HG03135 (cell line): Measurements from ENCODE around the gene SSB.
"Not testable (repeated sequence)": the region's sequence is repeated elsewhere in the genome, so short reads cannot be mapped to it uniquely, and the experiment has no call there.

ENCODE experiments used
- ATAC-seq: cut with Tn5 transposase; IDR thresholded peaks from one replicate; pipeline ENCODE4 v1.9.1; 2021; ENCODE audit warnings: mild to moderate bottlenecking, moderate library complexity; ENCODE audit not compliant: unreplicated experiment

SSB gene

DNA sequence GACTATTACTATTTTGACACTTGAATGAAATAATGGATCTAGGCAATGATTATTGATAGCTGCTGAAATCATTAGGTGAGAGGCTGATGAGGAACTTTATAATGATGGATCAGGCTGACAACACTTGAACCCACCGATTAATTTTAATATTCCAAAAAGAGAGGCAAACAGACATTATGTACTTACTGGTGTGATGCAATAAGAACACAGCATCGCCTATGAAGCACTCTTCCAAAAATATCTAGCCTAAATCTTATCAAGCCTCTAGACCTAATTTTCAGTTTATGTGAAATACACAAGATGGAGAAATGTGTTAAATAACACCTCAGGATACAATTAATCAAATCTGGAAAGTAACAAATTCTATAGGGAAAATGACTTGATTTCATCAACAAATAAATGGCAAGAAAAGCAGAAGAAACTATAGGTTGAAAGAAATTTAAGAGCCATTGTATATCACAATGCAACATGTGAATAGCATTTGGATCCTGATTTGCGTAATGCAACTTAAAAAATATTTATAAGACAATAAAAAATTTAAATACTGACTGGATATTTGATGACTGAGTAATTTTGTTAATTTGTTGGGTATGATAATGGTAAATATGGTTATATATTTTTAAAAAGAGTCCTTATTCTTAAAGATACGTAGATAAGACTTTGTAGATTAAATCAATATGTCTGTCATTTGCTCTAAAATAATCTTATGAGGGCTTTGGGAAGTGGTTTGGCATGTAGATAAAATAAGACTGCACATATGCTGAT, 17.2 kb upstream of the SSB start:
- ATAC-seq = no peak

GRCh38 chr2:169782513-169782912, 16.2 kb upstream of the SSB start:
- no peak for ATAC-seq

DNA sequence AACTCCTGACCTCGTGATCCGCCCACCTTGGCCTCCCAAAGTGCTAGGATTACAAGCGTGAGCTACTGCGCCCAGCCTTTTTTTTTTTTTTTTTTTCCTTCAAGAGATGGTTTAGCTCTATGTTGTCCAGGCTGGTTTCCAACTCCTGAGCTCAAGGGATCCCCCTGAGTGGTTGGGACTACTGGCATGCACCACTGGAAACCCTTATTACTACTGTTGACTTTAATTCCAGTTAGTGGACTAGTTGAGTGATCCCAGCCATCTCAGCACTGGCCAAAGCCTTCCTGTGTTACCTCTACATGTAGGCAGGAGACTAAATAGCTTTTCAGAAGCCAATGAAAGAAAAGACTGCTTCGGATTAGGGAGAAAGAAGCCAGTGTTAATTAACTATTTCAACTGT, 8.1 kb upstream of the SSB start:
- no peak for ATAC-seq

- no peak for ATAC-seq
Measured at GRCh38 chr2:169795181-169795580, 3.5 kb upstream of the SSB start.

DNA sequence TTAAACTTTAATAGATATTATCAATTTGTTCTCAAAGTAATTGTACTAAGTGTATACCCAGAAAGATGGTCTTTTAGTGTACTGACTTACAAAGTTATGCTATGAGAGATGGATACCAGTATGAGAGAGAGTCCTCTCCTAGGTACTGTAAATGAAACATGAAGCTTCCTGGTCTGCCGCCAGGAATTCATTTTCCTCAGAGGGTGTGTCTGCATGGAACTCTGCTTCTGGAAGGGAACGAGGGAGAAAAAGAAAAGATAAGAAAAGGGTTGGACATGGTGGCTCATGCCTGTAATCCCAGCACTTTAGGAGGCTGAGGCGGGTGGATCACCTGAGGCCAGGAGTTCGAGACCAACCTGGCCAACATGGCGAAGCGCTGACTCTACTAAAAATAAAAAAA, 2.2 kb upstream of the SSB start:
- ATAC-seq = no peak

- ATAC-seq = no peak
Measured at GRCh38 chr2:169797601-169798000, 1.1 kb upstream of the SSB start.

DNA sequence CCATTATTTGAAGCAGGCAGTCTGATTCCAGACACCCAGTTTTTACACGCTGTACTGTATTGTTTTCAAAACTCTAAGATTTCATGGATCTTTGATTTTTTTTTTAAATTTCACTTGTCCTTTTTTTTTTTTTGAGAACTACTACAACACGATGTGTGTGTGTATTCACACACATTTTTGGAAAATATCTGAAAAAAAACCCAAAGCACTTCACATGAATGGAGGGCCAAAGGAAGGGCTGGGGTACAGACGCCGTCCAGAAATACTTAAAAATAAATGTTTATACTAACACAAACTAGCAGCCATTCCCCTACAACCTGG, 314 bp upstream of the SSB start:
- no peak for ATAC-seq

DNA sequence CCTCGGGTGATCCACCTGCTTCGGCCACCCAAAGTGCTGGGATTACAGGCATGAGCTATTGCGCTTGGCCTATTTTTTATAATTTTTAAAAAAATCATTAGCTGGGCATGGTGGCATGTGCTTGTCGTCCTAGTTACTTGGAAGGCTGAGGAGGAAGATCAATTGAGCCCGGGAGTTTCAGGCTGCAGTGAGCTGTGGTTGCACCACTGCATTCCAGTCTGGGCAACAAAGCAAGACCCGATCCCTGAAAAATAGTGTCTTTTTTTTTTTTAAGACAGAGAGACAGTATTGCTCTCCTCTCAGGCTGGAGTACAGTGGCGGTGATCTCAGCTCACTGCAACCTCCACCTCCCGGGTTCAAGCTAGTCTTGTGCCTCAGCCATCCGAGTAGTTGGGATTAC, 4.8 kb downstream of the SSB start:
- ATAC-seq = no peak

GRCh38 chr2:169806586-169806985, 7.9 kb downstream of the SSB start:
- ATAC-seq = no peak

- ATAC-seq = no peak
Measured at GRCh38 chr2:169808221-169808620, 9.6 kb downstream of the SSB start.

- ATAC-seq = no peak
Measured at GRCh38 chr2:169815849-169816248, 17.2 kb downstream of the SSB start.

DNA sequence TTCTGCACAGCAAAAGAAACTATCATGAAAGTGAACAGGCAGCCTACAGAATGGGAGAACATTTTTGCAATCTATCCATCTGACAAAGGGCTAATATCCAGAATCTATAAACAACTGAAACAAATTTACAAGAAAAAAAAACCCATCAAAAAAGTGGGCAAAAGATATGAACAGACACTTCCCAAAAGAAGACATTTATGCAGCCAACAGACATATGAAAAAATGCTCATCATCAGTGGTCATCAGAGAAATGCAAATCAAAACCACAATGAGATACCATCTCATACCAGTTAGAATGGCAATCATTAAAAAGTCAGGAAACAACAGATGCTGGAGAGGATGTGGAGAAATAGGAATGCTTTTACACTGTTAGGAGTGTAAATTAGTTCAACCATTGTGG, 18.3 kb downstream of the SSB start:
- ATAC-seq = not testable (repeated sequence)

GRCh38 chr2:169817369-169817768, 18.7 kb downstream of the SSB start:
- not testable (repeated sequence) for ATAC-seq

DNA sequence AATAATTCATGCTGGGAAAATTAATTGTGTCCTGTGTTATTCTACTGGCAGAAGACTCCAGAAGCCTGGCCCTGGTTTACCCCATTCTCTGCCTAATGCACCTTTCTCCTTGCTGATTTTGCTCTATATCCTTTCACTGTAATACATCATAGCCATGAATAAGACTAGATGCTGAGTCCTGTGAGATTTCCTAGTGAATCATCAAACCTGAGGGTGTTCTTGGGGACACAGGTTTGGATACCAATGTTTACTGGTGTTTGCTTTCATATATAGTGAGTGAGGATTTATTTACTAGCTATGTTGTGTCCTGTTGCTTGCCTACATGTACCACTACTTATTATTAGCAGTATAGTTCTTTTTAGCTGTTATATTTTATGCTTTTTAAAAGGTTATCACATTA, 19.6 kb downstream of the SSB start:
- no peak for ATAC-seq

GRCh38 chr2:169819106-169819505, 20.4 kb downstream of the SSB start:
- ATAC-seq = no peak

DNA sequence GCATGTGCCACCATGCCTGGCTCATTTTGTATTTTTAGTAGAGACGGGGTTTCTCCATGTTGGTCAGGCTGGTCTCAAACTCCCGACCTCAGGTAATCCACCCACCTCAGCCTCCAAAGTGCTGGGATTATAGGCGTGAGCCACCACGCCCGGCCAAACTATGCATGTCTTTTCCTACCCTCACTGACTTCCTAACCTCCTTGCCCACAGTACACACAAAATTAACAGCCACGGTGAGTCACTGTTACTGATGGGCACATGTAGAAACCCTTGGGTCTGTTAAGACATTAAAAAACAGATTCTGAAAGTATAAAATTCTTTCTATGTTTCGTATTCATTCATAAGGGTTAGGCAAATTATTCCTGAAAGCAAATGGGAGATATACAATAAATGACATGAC, 21.4 kb downstream of the SSB start:
- not testable (repeated sequence) for ATAC-seq

- ATAC-seq = no peak
Measured at GRCh38 chr2:169822036-169822435, 23.4 kb downstream of the SSB start.

- ATAC-seq = no peak
Measured at GRCh38 chr2:169822785-169823392, 24.2 kb downstream of the SSB start.

- peak; percentile 1 for ATAC-seq
Measured at GRCh38 chr2:169823996-169824372, 25.3 kb downstream of the SSB start.

DNA sequence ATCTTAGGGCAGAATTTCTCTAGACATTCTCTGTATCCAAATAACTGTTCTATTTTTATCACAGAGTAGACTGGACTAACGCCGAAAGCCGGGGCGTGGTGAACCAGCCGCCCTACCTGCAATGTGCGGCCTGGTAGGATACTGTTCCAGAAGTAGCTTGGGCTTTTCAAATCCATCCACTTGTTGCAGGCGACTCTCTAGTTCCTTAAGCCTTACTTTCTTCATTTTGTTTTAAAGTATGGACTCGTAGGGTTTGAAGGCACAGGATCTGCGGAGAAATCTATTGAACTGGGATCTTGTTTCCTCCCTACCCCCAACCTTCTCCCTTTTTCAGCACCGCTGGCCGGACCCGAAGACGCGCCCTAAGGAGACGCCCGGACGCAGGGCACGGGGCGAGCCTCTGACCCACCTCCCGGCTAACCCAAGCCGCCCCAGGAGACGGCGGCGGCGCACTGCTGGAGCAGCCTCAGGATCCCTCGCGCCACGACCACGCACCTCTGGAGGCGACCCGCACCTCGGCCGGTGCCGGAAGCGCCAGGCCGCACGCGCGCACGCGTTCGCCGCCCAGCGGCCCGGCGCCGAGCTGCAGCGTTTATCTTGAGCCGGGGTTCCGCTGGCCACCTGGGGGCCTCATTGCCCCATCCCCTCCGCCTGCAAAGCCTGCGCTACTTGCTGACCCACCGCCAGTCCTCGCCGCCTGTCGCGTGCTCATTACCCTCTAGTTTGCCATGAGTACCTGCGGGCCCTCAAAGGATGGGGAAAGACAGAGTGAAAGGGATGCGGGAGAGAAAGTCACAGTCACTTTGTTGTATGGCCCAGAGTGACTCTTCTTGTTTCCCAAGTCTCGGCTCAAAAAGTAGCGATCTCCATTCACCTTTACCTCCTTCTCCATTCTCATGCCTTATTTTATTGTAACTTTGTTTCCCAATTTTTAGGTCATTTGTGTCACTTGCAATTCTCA, 26.0 kb downstream of the SSB start, which contains the start of gene METTL5:
Gene METTL5, minus strand, starts transcription at position 533 of the 961 bp plus-strand sequence. Its CDS starts 308 bp downstream, at position 225.
- ATAC-seq = peak; percentile 62

DNA sequence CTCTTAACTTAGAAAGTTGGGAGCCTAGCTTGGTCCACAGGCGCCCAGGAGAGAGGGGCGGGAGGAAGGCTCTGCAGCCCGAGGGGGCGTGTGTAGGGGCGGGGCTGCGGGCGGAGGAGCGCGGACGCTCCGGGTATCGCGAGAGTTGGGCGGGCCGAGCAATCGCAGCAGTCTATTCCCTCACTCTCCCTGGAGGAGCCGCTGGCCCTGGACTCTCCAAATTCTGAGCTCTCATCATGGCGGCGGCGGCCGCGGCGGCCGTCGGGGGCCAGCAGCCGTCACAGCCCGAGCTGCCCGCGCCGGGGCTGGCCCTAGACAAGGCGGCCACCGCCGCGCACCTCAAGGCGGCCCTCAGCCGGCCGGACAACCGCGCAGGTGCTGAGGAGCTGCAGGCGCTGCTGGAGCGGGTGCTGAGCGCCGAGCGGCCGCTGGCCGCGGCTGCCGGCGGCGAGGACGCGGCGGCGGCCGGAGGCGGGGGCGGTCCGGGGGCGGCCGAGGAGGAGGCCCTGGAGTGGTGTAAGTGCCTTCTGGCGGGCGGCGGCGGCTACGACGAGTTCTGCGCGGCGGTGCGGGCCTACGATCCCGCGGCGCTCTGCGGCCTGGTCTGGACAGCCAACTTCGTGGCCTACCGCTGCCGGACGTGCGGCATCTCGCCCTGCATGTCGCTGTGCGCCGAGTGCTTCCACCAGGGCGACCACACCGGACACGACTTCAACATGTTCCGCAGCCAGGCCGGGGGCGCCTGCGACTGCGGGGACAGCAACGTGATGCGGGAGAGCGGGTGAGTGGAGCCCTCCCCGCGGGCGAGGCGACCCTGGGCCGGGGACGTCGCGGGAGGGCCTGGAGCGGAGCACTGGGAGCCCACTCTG, 28.8 kb downstream of the SSB start, which contains the start of gene UBR3:
Gene UBR3, plus strand, starts transcription at position 183 of the 869 bp plus-strand sequence. Its CDS starts 54 bp downstream, at position 237.
- peak; percentile 84 for ATAC-seq
